HL-60 (cell line): ENCODE data around the gene EIF4G1.

Experiments
- CTCF ChIP-seq: IDR thresholded peaks from one replicate; pipeline ENCODE4 v1.5.1; 2011; ENCODE audit warnings: low read length, control low read depth, inconsistent platforms; ENCODE audit not compliant: insufficient read depth
- POLR2AphosphoS5 ChIP-seq: IDR thresholded peaks from 2 replicates; pipeline ENCODE4 v1.6.1; 2012; ENCODE audit warnings: low read depth
- REST ChIP-seq: IDR thresholded peaks from 2 replicates; pipeline ENCODE4 v1.6.1; 2012; ENCODE audit warnings: low read depth; ENCODE audit not compliant: insufficient replicate concordance
- SPI1 ChIP-seq: IDR thresholded peaks from 2 replicates; pipeline ENCODE4 v1.6.1; 2012; ENCODE audit warnings: low read depth, mild to moderate bottlenecking, borderline replicate concordance

GRCh38 chr3:184371570-184372018, 57.2 kb downstream of the EIF4G1 start:
- TF ChIP-seq CTCF (peak; percentile 97), POLR2AphosphoS5 (no peak), REST (no peak), SPI1 (peak; percentile 67; the same call in 1 of the 2 replicates)
